HCT116 (cell line): ENCODE results near the gene TBC1D13. TPM values are rescaled to one million over a fixed set of nuclear protein-coding genes. Genes with fewer than 3 reads are reported as not detected.

ENCODE experiments used
- ATAC-seq: fragments of 200-7000 bp; cut with Tn5 transposase; 2 replicates; pipeline ENCODE4 v1.9.1; 2020; ENCODE audit warnings: mild to moderate bottlenecking, moderate library complexity
- BruUV-seq: library from RNA; stranded (reverse); fragments of 400-500 nt; replicated peaks from 2 replicates; lab custom pipeline; 2021; lab: Mats Ljungman, UMichigan
- CTCF ChIA-PET: fragments of 300-600 bp; sonication (Branson Sonifier 250); formaldehyde crosslinking; loops from one replicate; lab custom pipeline; 2021; ENCODE audit warnings: antibody characterized with exemption; lab: Charles Lee
- POLR2A ChIA-PET: fragments of 300-600, 350-600 bp; sonication (Branson Sonifier 250); formaldehyde crosslinking; loops from one replicate; lab custom pipeline; 2021; ENCODE audit warnings: antibody characterized with exemption; lab: Charles Lee
- RAD21 ChIA-PET, 2 experiments: fragments of 300-600 bp; sonication (Branson Sonifier 250); formaldehyde crosslinking; loops; one replicate each; lab custom pipeline; 2023; ENCODE audit warnings: low total read pairs in 2 of 2; ENCODE audit not compliant: uncharacterized antibody in 2 of 2, unreplicated experiment in 2 of 2, low non-redundant PET in 1 of 2; lab: Charles Lee
- DNase-seq: peaks from one replicate; pipeline ENCODE4 v3.0.0-alpha.2; 2010; ENCODE audit warnings: low read depth, low spot score
- H2AFZ ChIP-seq: fragments of 200-600 bp; shearing (Covaris generic), sonication (generic); 2 replicates; pipeline ENCODE4 v1.6.1; 2017; ENCODE audit warnings: low read depth, mixed run types, mixed read lengths, antibody characterized with exemption, low read length; ENCODE audit not compliant: poor library complexity, severe bottlenecking
- H3K27ac ChIP-seq: 2 replicates; pipeline ENCODE4 v1.5.1; 2012; ENCODE audit warnings: low read depth, low read length
- H3K27me3 ChIP-seq: fragments of 200-600 bp; sonication (generic); 2 replicates; pipeline ENCODE4 v1.6.1; 2016; ENCODE audit warnings: mixed run types, low read length, mixed read lengths; ENCODE audit not compliant: insufficient read depth
- H3K36me3 ChIP-seq, 2 experiments: fragments of 200-500 bp in 1 of 2; fragments of 200-600 bp in 1 of 2; sonication (Bioruptor generic) in 1 of 2; sonication (generic) in 1 of 2; 2 replicates each; pipeline versions ENCODE4 v1.5.1 to v1.6.1; 2014 to 2016; ENCODE audit warnings: low read length in 2 of 2, inconsistent platforms in 1 of 2, mixed read lengths in 1 of 2, mixed run types in 1 of 2; ENCODE audit not compliant: insufficient read depth in 2 of 2, control insufficient read depth in 1 of 2
- H3K4me1 ChIP-seq, 2 experiments: fragments of 200-600 bp in 1 of 2; sonication (generic) in 1 of 2; 2 replicates each; pipeline versions ENCODE4 v1.5.1 to v1.6.1; 2012 to 2017; ENCODE audit warnings: low read length in 2 of 2, inconsistent platforms in 1 of 2, mild to moderate bottlenecking in 1 of 2, mixed read lengths in 1 of 2, mixed run types in 1 of 2, moderate library complexity in 1 of 2; ENCODE audit not compliant: insufficient read depth in 2 of 2, control insufficient read depth in 1 of 2
- H3K4me2 ChIP-seq: fragments of 200-600 bp; sonication (generic); 2 replicates; pipeline ENCODE4 v1.6.1; 2017; ENCODE audit warnings: mixed run types, low read length, mixed read lengths
- H3K4me3 ChIP-seq, 2 experiments: fragments of 200-600 bp in 1 of 2; sonication (generic) in 1 of 2; replicated peaks in 1 of 2; 2 replicates each; pipeline ENCODE4 v1.5.1; 2011 to 2016; ENCODE audit warnings: low read length in 2 of 2, control low read depth in 1 of 2, low read depth in 1 of 2, mild to moderate bottlenecking in 1 of 2, mixed read lengths in 1 of 2, mixed run types in 1 of 2
- H3K79me2 ChIP-seq: fragments of 200-600 bp; sonication (generic); 2 replicates; pipeline ENCODE4 v1.6.1; 2017; ENCODE audit warnings: mild to moderate bottlenecking, mixed run types, low read length, moderate library complexity, mixed read lengths; ENCODE audit not compliant: insufficient read depth
- H3K9ac ChIP-seq: fragments of 200-600 bp; sonication (generic); 2 replicates; pipeline ENCODE4 v1.6.1; 2016; ENCODE audit warnings: low read length, mixed read lengths
- H3K9me2 ChIP-seq: fragments of 200-600 bp; sonication (generic), shearing (Covaris generic); 2 replicates; pipeline ENCODE4 v1.6.1; 2017; ENCODE audit warnings: mixed run types, mild to moderate bottlenecking, moderate library complexity; ENCODE audit not compliant: insufficient read depth
- H3K9me3 ChIP-seq, 2 experiments: fragments of 200-500 bp in 1 of 2; fragments of 200-600 bp in 1 of 2; sonication (Bioruptor generic) in 1 of 2; sonication (generic) in 1 of 2; 2 replicates each; pipeline ENCODE4 v1.6.1; 2014 to 2017; ENCODE audit warnings: low read length in 2 of 2, mixed read lengths in 2 of 2, inconsistent platforms in 1 of 2, low read depth in 1 of 2, mild to moderate bottlenecking in 1 of 2, mixed run types in 1 of 2, moderate library complexity in 1 of 2; ENCODE audit not compliant: control insufficient read depth in 1 of 2, insufficient read depth in 1 of 2
- H4K20me1 ChIP-seq: fragments of 200-600 bp; sonication (generic), shearing (Covaris generic); 2 replicates; pipeline ENCODE4 v1.6.1; 2017; ENCODE audit warnings: mixed run types, mild to moderate bottlenecking, moderate library complexity; ENCODE audit not compliant: insufficient read depth
- CEBPB ChIP-seq: IDR thresholded peaks from 2 replicates; pipeline ENCODE4 v1.6.1; 2012; ENCODE audit warnings: low read depth
- EGR1 ChIP-seq: IDR thresholded peaks from 2 replicates; pipeline ENCODE4 v1.6.1; 2012; ENCODE audit warnings: low read depth
- ELF1 ChIP-seq: IDR thresholded peaks from 2 replicates; pipeline ENCODE4 v1.6.1; 2012; ENCODE audit warnings: low read depth, borderline replicate concordance
- EZH2phosphoT487 ChIP-seq: fragments of 200-600 bp; IDR thresholded peaks from 2 replicates; pipeline ENCODE4 v1.6.1; 2018; ENCODE audit warnings: antibody characterized with exemption, borderline replicate concordance
- JUND ChIP-seq: IDR thresholded peaks from 2 replicates; pipeline ENCODE4 v1.6.1; 2012
- POLR2A ChIP-seq: IDR thresholded peaks from 2 replicates; pipeline ENCODE4 v1.7.0; 2011; ENCODE audit warnings: borderline replicate concordance; ENCODE audit not compliant: insufficient read depth, insufficient read length; ENCODE audit errors: extremely low read depth
- SIN3A ChIP-seq: IDR thresholded peaks from 2 replicates; pipeline ENCODE4 v1.6.1; 2012; ENCODE audit warnings: low read depth
- SRF ChIP-seq: IDR thresholded peaks from 2 replicates; pipeline ENCODE4 v1.6.1; 2012; ENCODE audit warnings: low read depth
- TCF7L2 ChIP-seq: IDR thresholded peaks from 2 replicates; pipeline ENCODE4 v1.7.0; 2011; ENCODE audit warnings: borderline replicate concordance, inconsistent platforms; ENCODE audit not compliant: insufficient read depth, insufficient read length; ENCODE audit errors: extremely low read depth
- ZNF274 ChIP-seq: fragments of 200-500 bp; sonication (Bioruptor generic); IDR thresholded peaks from 2 replicates; pipeline ENCODE4 v1.6.1; 2014; ENCODE audit warnings: mild to moderate bottlenecking, low read depth, low read length, inconsistent platforms
- intact Hi-C: fragments of 100-400 bp; cut with micrococcal nuclease; formaldehyde crosslinking; loops from 2 replicates; pipeline ENCODE4 v1.10.0; 2022
- total RNA-seq: library from RNA; stranded (reverse); gene quantifications from one replicate; pipeline ENCODE4 v1.2.1, GENCODE V29; 2021; ENCODE audit not compliant: unreplicated experiment
- TF ChIP-seq, protein P1 (sequence below): IDR thresholded peaks from 2 replicates; pipeline ENCODE4 v1.6.1; 2012

Gene TBC1D13
- total RNA-seq, 1 experiment from 2014 or later = 17.5 TPM

GRCh38 chr9:128819716-128820664, 32.9 kb downstream of the TBC1D13 start:
- Histone ChIP-seq H3K9ac (no peak overlapping the region), H2AFZ (no peak overlapping the region), H4K20me1 (no peaks in the 10 kb centered on the region), H3K9me3 (no peaks in the 10 kb centered on the region), H3K4me1 (peaks cover 12 to 23% of the 10 kb centered on the region in 2 experiments; a peak in 3 of 4 replicates), H3K4me3 (peak overlapping the region; percentile 54 to 71), H3K27ac (peak overlapping the region; percentile 85; the same call in 1 of the 2 replicates), H3K36me3 (peaks cover 13 to 14% of the 10 kb centered on the region in 2 experiments; a peak in 3 of 4 replicates), H3K27me3 (no peaks in the 10 kb centered on the region), H3K9me2 (no peaks in the 10 kb centered on the region), H3K4me2 (peak overlapping the region; percentile 97), H3K79me2 (no peaks in the 10 kb centered on the region)
- no peak for TF ChIP-seq SIN3A
- TF ChIP-seq EZH2phosphoT487 = no peak
- no peak for TF ChIP-seq EGR1
- DNase-seq (no peak), ATAC-seq (no peak)
- ChIA-PET POLR2A (interaction anchor here (0.5 to 1.4 kb wide), 2 partner anchors 10 to 182 kb away, joined by 3 to 7 read pairs; partner anchors contain the start of gene SPOUT1), RAD21 (interaction anchor here in 1 of 2 experiments (0.6 to 1.5 kb wide), 2 partner anchors 87 to 149 kb away, joined by 3 to 7 read pairs; no protein-coding TSS in a partner anchor), CTCF (interaction anchor here (1.1 to 1.5 kb wide), 2 partner anchors 10 to 153 kb away, joined by 3 read pairs; partner anchors contain the start of gene SPOUT1)
- intact Hi-C loops = no loop called here
- TSS peak; percentile 65 for BruUV-seq

- Histone ChIP-seq H3K4me3 (no peak overlapping the region), H3K4me1 (peaks cover 12 to 23% of the 10 kb centered on the region in 2 experiments; a peak in 3 of 4 replicates), H3K79me2 (no peaks in the 10 kb centered on the region), H3K27ac (no peak overlapping the region), H2AFZ (no peak overlapping the region), H3K9me2 (no peaks in the 10 kb centered on the region), H3K9ac (no peak overlapping the region), H3K27me3 (no peaks in the 10 kb centered on the region), H4K20me1 (0 out of 2 replicates have a peak, but pooled peaks cover 4% of the 10 kb centered on the region), H3K9me3 (no peaks in the 10 kb centered on the region), H3K36me3 (peaks cover 20% of the 10 kb centered on the region in 2 experiments; a peak in 3 of 4 replicates), H3K4me2 (no peak overlapping the region)
- intact Hi-C loops = no loop called here
- ChIA-PET POLR2A (interaction anchor here (0.5 to 1.4 kb wide), 2 partner anchors 9 to 183 kb away, joined by 3 to 7 read pairs; partner anchors contain the start of gene SPOUT1), CTCF (no interaction called here), RAD21 (interaction anchor here in 1 of 2 experiments (0.6 kb wide), 1 partner anchor 150 kb away, joined by 7 read pairs; no protein-coding TSS in a partner anchor)
- no peak for ATAC-seq
- no peak for DNase-seq
- TF ChIP-seq JUND (no peak), SRF (no peak), TCF7L2 (no peak), POLR2A (no peak), CEBPB (no peak), ELF1 (no peak), ZNF274 (no peak)
- TF ChIP-seq, protein P1, sequence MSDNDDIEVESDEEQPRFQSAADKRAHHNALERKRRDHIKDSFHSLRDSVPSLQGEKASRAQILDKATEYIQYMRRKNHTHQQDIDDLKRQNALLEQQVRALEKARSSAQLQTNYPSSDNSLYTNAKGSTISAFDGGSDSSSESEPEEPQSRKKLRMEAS = no peak
- BruUV-seq = no TSS peak
Measured at GRCh38 chr9:128820665-128821583, 33.9 kb downstream of the TBC1D13 start.
